GM19240 (cell line): Measurements from ENCODE around the gene NPPB.
"Not testable (repeated sequence)": the region's sequence is repeated elsewhere in the genome, so short reads cannot be mapped to it uniquely, and the experiment has no call there.

Source experiments
- DNase-seq: peaks from one replicate; pipeline ENCODE4 v3.0.0; 2011; ENCODE audit warnings: low spot score; ENCODE audit not compliant: insufficient read length

Gene NPPB

DNA sequence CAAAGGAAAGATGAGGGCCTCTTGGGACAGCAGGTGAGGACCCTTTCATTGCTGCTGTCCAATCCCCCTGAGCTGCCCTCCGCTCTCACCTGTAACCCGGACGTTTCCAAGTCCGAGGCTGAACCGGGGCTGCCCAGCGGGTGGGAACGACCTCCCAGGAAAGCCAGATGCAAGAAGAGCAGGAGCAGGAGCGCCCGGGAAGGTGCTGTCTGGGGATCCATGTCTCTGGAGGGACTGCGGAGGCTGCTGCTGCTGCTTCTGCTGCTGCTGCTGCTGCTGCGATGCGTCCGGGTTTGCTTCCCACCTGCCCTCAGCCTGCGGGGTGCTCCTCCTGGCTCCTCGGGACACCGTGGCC, at the start of gene NPPB:
TSS of gene NPPB (minus strand) at position 333 of the 355 bp plus-strand sequence. CDS start at position 221, 112 bp downstream.
- DNase-seq: no peak

GRCh38 chr1:11908095-11908675, 49.4 kb upstream of the NPPB start:
- DNase-seq: peak; percentile 68

- peak; percentile 69 for DNase-seq
Observed at GRCh38 chr1:11907275-11908094, 48.7 kb upstream of the NPPB start.

GRCh38 chr1:11906870-11907269, 48.1 kb upstream of the NPPB start:
- no peak for DNase-seq

DNA sequence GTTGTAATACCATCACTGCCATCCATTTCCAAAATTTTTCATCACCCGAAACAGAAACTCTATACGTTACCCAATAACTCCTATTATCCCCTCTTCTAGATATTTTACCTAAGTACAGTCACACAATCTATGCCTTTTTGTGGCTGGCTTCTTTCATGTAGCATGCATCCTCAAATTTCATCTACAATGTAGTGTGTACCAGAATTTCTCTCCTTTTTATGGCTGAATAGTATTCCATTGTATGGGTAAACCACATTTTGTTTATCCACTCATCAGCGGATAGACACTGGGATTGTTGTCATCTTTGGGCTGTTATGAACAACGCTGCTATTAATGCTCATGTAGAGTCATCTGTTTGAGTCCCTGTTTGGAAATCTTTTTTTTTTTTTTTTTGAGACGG, 46.2 kb upstream of the NPPB start:
- no peak for DNase-seq

DNA sequence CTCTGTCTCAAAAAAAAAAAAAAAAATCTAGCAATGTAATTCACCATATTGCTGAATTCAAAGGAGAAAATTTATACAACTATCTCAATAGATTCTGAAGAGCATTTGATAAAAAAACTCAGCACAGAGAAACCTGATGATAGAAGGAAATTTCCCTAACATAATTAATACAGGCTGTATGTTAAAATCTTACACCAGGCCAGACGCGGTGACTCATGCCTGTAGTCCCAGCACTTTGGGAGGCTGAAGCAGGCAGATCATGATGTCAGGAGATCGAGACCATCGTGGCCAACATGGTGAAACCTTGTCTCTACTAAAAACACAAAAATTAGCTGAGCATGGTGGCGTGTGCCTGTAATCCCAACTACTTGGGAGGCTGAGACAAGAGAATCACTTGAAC, 45.4 kb upstream of the NPPB start:
- DNase-seq: not testable (repeated sequence)

- DNase-seq: no peak
Observed at GRCh38 chr1:11903210-11903609, 44.5 kb upstream of the NPPB start.

GRCh38 chr1:11901446-11901845, 42.7 kb upstream of the NPPB start:
- DNase-seq: not testable (repeated sequence)

GRCh38 chr1:11898831-11899467, 40.2 kb upstream of the NPPB start:
- no peak for DNase-seq

GRCh38 chr1:11898086-11898785, 39.5 kb upstream of the NPPB start:
- DNase-seq: no peak

DNA sequence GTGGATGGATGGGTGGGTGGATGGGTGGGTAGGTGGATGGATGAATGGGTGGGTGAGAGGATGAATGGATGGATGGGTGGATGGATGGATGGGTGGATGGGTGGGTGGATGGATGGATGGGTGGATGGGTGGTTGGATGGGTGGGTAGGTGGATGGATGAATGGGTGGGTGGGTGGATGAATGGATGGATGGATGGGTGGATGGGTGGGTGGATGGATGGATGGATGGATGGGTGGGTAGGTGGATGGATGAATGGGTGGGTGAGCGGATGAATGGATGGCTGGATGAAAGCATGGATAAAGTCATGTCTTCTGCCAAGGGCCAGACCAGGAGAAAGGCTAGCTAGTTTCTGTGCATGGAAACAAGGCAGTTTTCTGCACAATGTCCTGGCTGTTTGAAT, 35.8 kb upstream of the NPPB start:
- DNase-seq: not testable (repeated sequence)

GRCh38 chr1:11893907-11894251, 35.1 kb upstream of the NPPB start:
- DNase-seq: peak; percentile 93

DNA sequence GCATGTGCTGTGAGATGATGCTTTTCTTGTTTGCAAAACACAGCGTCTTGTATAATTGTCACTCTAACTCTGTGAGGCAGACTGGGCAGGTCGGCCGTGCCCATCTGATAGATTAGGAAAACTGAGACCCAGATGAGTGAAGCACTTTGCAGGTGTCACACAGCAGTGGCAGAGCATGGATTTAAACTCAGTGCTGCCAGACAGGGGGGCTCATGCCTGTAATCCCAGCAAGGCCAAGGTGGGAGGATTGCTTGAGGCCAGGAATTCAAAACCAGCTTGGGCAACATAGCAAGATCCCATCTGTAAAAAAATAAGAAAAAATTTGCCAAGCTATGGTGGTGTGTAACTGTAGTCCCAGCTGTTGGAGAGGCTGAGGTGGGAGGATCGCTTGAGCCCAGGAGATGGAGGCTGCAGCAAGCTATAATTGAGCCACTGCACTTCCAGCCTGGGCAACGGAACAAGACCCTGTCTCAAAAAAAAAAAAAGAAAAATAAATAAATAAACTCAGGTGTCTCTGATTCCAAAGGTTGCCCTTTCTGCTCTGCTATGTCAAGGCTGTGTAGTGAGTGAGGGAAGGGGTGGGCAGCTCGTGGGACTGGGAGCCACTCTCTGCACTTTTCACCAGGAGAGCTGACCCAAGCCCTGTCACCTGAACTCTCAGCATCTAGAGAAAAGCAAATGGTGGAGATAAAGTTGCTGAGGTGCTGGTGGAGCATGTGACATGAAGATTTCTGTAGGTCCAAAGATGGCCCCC, 32.9 kb upstream of the NPPB start:
- no peak for DNase-seq

- no peak for DNase-seq
Observed at GRCh38 chr1:11888877-11889208, 30.1 kb upstream of the NPPB start.

DNA sequence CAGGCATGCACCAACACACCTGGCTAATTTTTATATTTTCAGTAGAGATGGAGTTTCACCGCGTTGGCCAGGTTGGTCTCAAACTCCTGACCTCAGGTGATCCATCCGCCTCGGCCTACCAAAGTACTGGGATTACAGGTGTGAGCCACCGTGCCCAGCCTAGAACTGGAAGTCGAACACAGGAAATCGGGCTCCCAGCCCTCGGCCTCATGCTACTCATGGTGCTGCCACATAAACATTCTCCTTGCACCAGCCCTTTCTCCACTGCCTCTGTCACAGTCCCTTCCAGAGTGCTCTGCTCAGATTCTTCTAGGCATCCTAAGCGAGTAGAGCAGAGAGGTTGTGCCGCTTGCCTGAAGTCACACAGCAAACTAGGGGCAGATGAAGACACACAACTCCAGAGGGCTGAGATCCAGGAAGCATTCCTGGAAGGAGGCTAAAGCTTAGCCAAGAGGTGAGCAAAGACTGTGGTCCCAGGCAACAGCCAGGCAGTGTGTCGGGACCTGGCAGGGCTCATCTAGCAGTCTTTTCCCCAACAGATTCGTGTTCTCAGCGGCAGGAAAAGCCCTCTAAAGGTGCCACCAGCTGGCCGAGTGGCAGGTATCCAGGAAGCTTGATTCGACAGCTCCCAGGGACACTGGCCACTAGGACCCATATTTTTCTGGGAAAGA, 29.6 kb upstream of the NPPB start:
- DNase-seq: no peak

DNA sequence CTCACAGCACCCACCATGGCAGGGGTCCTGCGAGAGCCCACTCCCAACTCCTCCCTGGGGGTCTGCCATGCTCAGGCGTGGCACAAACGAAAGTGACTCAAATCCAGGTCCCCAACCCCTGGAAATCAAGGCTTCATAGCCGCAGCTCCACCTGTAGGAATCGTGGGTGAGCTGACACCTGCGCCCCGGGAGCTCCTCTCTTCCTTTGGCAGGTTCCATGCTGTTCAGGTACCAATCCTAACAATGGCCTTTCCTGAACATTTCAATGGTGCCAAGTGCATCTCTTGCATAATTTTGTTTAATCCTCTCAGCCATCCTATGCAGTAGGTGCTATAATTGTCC, 28.9 kb upstream of the NPPB start:
- DNase-seq: no peak

GRCh38 chr1:11886986-11887665, 28.4 kb upstream of the NPPB start:
- DNase-seq: no peak

GRCh38 chr1:11885916-11886315, 27.2 kb upstream of the NPPB start:
- no peak for DNase-seq

GRCh38 chr1:11882814-11883538, 24.2 kb upstream of the NPPB start:
- DNase-seq: no peak
